Fibroblast of peridontal ligament (primary cell): Measurements from ENCODE around the gene PNPLA7.
"Not testable (repeated sequence)": the region's sequence is repeated elsewhere in the genome, so short reads cannot be mapped to it uniquely, and the experiment has no call there.

Experiments used
- DNase-seq: peaks from one replicate; pipeline ENCODE4 v3.0.0-alpha.2; 2010; ENCODE audit errors: extremely low read depth

The PNPLA7 gene

GRCh38 chr9:137480686-137481683 lies 69.2 kb downstream of the PNPLA7 start:
- no peak for DNase-seq

GRCh38 chr9:137479892-137480685 lies 70.1 kb downstream of the PNPLA7 start:
- no peak for DNase-seq

DNA sequence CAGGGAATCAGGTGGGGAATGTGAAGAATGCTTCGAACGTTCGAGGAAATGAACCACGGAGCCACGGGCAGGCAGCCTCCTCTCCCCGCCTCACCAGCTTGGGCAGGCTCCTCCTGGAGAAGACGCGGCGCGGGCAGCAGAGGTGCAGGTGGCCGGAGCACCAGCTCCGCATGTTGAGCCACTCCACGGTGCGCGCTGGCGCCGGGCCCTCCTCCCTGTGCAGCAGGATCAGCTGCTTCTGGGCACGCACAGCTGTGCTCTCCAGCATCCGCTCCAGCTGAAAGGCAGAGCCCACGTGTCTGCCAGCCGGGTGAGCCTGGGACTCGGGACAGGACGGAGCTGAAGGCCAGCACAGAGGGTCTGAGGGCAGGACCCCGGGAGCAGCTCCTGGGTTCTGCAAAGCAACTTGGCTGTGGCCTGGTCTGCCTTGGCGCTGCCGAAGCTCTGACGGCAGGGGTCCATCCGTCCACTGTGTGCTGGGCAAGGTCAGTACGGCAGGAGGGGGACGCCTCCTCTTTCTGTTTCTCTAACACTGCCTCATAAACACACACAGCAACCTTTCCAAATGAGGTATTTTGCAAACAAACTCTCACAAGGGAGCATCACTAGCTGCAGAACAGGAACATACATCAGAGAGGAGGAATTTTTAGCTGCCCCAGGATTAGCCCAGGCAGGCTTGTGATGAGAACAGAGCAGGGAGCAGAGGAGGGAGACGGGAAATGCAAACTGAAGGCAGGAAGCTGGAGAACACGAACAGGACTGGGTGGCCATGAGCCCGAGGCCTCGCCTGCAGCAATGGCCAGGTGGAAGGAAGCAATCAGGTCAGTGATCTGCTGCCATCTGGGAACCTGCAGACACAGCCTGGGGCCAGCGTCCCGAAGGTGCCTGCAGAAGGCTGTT lies 71.0 kb downstream of the PNPLA7 start:
- no peak for DNase-seq

GRCh38 chr9:137478613-137478961 lies 71.6 kb downstream of the PNPLA7 start:
- no peak for DNase-seq

- no peak for DNase-seq
These were observed 72.2 kb downstream of the PNPLA7 start for GRCh38 chr9:137477778-137478612.

DNA sequence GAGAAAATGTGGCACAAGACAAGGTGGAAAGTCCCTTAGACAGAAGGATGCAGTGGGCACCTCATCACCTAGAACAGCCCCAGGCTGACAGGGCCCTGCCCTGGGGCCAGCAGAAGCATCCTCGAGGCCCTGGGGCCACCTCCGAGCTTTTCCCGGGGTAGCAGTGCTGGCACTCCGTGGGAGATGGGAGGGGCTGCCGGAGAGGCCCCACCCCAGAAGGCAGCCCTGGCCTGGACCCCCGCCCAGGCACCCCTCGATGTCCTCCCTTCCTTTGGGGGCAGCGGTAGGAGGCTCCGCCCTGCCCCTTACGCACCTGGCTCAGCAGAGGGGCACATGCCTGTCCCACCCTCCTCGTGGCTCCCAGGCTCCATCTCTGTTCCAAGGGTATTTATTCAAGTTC lies 73.3 kb downstream of the PNPLA7 start:
- DNase-seq = no peak

- DNase-seq = no peak
These were observed 74.5 kb downstream of the PNPLA7 start for GRCh38 chr9:137475666-137476065.

GRCh38 chr9:137474271-137474670 lies 75.9 kb downstream of the PNPLA7 start:
- DNase-seq = no peak

- DNase-seq = no peak
These were observed 79.4 kb downstream of the PNPLA7 start for GRCh38 chr9:137470785-137471184.

GRCh38 chr9:137467896-137468295 lies 82.3 kb downstream of the PNPLA7 start:
- DNase-seq = no peak

DNA sequence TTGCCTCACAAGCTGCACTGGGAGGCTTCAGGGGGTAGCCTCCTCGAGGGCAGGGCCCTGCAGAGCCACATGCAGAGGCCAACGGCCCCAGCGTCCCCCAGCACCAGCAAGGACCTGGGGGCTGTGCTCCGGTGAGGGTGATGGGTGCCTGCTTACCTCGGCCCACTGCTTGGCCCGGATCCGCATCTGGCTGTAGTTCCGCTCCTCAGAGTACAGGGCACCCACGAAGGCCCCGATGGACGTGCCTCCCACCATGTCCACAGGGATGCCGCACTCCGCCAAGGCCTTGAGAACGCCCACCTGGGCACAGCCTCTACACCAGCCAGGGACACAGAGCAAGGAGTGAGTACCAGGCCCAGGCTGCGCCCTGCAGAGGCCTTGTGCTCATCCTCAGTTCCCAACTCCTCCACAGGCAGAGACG lies 83.0 kb downstream of the PNPLA7 start:
- DNase-seq = no peak

DNA sequence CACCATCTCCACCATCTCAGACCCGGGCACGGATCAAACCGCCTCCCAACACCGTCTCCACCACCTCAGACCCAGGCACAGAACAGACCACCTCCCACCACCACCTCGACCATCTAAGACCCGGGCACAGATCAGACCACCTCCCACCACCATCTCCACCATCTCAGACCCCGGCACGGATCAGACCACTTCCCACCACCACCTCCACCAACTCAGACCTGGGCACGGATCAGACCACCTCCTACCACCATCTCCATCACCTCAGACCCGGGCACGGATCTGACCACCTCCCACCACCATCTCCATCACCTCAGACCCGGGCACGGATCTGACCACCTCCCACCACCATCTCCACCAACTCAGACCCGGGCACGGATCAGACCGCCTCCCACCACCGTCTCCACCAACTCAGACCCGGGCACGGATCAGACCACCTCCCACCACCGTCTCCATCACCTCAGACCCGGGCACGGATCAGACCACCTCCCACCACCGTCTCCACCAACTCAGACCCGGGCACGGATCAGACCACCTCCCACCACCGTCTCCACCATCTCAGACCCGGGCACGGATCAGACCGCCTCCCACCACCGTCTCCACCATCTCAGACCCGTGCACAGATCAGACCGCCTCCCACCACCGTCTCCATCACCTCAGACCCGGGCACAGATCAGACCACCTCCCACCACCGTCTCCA lies 83.7 kb downstream of the PNPLA7 start:
- DNase-seq = not testable (repeated sequence)

- DNase-seq = no peak
These were observed 84.3 kb downstream of the PNPLA7 start for GRCh38 chr9:137465720-137466388.

- DNase-seq = no peak
These were observed 85.0 kb downstream of the PNPLA7 start for GRCh38 chr9:137465000-137465719.

- DNase-seq = no peak
These were observed 85.8 kb downstream of the PNPLA7 start for GRCh38 chr9:137464291-137464999.

GRCh38 chr9:137463931-137464290 lies 86.3 kb downstream of the PNPLA7 start:
- DNase-seq = no peak

DNA sequence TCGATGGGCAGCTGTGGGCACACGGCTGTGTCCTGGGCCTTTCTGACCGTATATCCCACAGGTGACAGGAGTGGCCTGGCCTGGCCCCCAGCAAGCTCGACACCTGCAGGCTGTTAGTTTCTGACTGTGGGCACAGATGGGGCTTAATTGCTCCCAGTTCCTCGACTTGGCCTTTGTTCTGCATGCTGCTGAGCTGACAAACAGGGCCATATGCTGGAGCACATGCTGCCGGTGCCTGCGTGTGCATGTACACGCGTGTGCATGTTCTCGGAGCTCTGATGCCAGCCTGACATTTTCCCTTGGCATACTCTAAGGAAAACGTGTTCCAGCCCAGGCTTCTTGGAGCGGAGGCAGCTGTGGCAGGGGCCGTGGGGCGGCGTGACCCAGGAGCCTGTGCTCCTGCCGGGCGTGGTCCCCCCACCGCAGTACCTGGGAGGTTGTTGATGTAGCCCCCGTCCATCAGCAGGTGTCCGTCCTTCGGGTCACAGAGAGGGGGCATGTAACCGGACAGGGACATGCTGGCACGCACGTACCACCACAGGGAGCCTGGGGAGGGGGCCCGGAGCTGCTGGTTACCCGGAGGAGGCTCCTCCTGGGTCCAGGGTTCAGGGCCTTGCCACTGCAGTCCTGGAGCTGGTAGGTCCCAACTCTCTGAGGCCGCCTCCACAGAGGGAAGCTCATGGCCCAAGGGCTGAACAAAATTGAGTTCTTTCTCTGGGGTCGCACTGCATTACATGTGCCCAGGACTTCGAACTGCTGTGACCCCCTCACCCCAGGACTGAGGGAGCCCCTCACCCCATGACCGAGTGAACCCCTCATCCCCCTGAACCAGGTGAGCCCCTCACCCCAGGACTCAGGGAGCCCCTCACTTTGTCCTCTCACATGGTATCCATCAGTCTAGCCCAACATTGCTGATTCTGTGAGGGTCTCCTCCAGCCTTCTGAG lies 86.9 kb downstream of the PNPLA7 start:
- no peak for DNase-seq
